ENCODE data around the gene CLMN. TPM values are rescaled to one million over a fixed set of nuclear protein-coding genes. Genes with fewer than 3 reads are reported as not detected.

The CLMN gene
- total and polyA plus RNA-seq, 10 of the 15 experiments (the other 5 are each of a cell fraction or from before 2014, with no cell fraction given): 7.8 to 49.3 (median 18.5) TPM

GRCh38 chr14:95282354-95282985 is 37.2 kb downstream of the CLMN start:
- Histone ChIP-seq H3K9ac (ENCODE audit: control insufficient read depth, insufficient read depth, low read length) (no peak overlapping the region), H3K4me1 (ENCODE audit: control insufficient read depth, insufficient read depth, low read length) (0 out of 2 replicates have a peak, but pooled peaks cover under 1% of the 10 kb centered on the region), H2AFZ (ENCODE audit: control insufficient read depth, low read depth, low read length) (no peak overlapping the region), H3K27me3 (replicated peaks in 1 of 2; ENCODE audit: control insufficient read depth in 2 of 2, insufficient read depth in 2 of 2, low read length in 1 of 2) (no peaks in the 10 kb centered on the region), H3K36me3 (ENCODE audit: control insufficient read depth in 2 of 2, insufficient read depth in 2 of 2, low read length in 1 of 2) (peaks cover 0 to 2% of the 10 kb centered on the region in 2 experiments; a peak in 1 of 4 replicates), H4K20me1 (ENCODE audit: control insufficient read depth, insufficient read depth) (no peaks in the 10 kb centered on the region), H3K4me3 (no peak overlapping the region), H3K27ac (ENCODE audit: control insufficient read depth, insufficient read depth) (no peak overlapping the region), H3K4me2 (ENCODE audit: control insufficient read depth, insufficient read depth) (no peak overlapping the region), H3K79me2 (ENCODE audit: control insufficient read depth, insufficient read depth, low read length) (no peaks in the 10 kb centered on the region), H3K9me3 (replicated peaks; ENCODE audit: control insufficient read depth, insufficient read depth, low read length) (no peaks in the 10 kb centered on the region; the same call in 2 of the 3 replicates)
- ChIA-PET RAD21 (ENCODE audit: unreplicated experiment) (interaction anchor here (1.1 kb wide), 2 partner anchors 12 to 164 kb away, joined by 3 to 4 read pairs; no protein-coding TSS in a partner anchor), SMC1A (ENCODE audit: uncharacterized antibody, unreplicated experiment) (interaction anchor here (1.5 kb wide), 1 partner anchor 13 kb away, joined by 5 read pairs; no protein-coding TSS in a partner anchor), CTCF (interaction anchor here (0.9 kb wide), 1 partner anchor 70 kb away, joined by 3 read pairs; no protein-coding TSS in a partner anchor), POLR2A (interaction anchor here (0.6 kb wide), 1 partner anchor 145 kb away, joined by 3 read pairs; no protein-coding TSS in a partner anchor)
- in situ Hi-C loops (cut with MboI) (no loop called here), intact Hi-C loops (cut with micrococcal nuclease; ENCODE audit: unreplicated experiment) (no loop called here)
- no TSS peak for BruUV-seq (replicated peaks)
- FAIRE-seq (no peak), DNase-seq (ENCODE audit: low read depth, low spot score) (no peak), ATAC-seq (no peak; the same call in 1 of the 3 replicates)
- 0% methylated on average over 2 of the region's 2 CpGs for WGBS (ENCODE audit: insufficient coverage, insufficient replicate concordance, low lambda C conversion rate, missing lambda C conversion rate)
- TF ChIP-seq ZBTB4 (CRISPR knock-in tag; IDR thresholded peaks at IDR 0.05) (no peak), EGR1 (IDR thresholded peaks at IDR 0.05; ENCODE audit: borderline replicate concordance in 1 of 2, low read depth in 2 of 2, low read length in 2 of 2) (no peak), CTCF (IDR thresholded peaks at IDR 0.05 in 2 of 3, conservative IDR thresholded peaks at IDR 0.05 in 1 of 3; ENCODE audit: control insufficient read depth in 2 of 3, extremely low read depth in 1 of 3, insufficient read depth in 1 of 3, low read depth in 3 of 3, low read length in 3 of 3) (no peak), NBN (IDR thresholded peaks at IDR 0.05) (no peak), SRF (IDR thresholded peaks at IDR 0.05; ENCODE audit: low read depth in 2 of 2, low read length in 2 of 2) (no peak), MYB (IDR thresholded peaks at IDR 0.05; ENCODE audit: borderline replicate concordance, low read depth, low read length) (no peak), SMAD1 (IDR thresholded peaks at IDR 0.05; ENCODE audit: low read depth, partially characterized antibody) (no peak), REST (IDR thresholded peaks at IDR 0.05; ENCODE audit: low read depth, low read length) (no peak), ASH2L (IDR thresholded peaks at IDR 0.05; ENCODE audit: borderline replicate concordance, low read depth) (no peak), BCL3 (IDR thresholded peaks at IDR 0.05; ENCODE audit: borderline replicate concordance, insufficient read depth, low read depth, low read length, poor library complexity, severe bottlenecking) (no peak), STAT3 (IDR thresholded peaks at IDR 0.05; ENCODE audit: low read depth, low read length) (no peak), POLR2AphosphoS5 (IDR thresholded peaks at IDR 0.05; ENCODE audit: low read length) (no peak)

All from GM12878 (cell line).